HG03060 (cell line): ENCODE results near the gene VAMP5.
"Not testable (repeated sequence)": the region's sequence is repeated elsewhere in the genome, so short reads cannot be mapped to it uniquely, and the experiment has no call there.

Experiments used
- ATAC-seq: cut with Tn5 transposase; IDR thresholded peaks from one replicate; pipeline ENCODE4 v1.9.1; 2021; ENCODE audit warnings: low read depth, moderate number of reproducible peaks; ENCODE audit not compliant: unreplicated experiment

The VAMP5 gene

DNA sequence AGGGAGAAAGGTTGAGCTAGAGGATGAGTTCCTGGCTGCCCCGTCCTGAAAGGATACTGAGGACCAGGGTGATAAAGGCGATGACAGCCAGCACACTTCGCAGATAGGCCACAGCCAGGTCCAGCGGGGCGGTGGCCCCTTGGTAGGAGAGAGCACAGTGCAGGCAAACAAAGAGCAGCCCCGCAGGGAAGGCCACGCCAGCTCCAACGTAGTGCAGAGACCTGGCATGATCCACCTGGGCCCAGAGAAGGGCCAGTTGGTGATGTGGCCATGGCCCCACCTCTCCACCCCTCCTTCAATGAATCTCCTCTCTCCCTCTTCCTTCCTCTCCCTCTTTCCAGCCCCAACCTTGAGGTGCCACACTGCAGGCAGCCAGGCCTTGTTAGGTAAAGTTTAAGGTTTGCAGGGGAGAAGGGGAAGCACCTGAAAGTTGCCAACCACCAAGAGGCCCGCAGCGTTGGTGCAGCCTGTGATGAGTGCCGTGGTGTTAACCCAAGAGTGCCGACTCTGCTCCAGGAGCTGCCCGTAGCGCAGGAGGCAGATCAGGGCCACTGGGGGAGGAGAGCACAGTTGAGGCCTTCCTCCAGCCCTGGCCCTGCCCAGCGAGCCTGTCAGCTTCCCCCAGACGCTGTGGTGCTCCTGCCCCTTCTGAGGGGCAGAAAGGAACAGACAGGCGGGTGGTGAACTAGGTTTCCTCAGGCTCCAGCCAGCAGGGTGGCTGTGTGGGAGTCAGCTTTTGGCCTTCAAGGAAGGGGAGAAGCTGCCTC is 15.4 kb downstream of the VAMP5 start:
- no peak for ATAC-seq

DNA sequence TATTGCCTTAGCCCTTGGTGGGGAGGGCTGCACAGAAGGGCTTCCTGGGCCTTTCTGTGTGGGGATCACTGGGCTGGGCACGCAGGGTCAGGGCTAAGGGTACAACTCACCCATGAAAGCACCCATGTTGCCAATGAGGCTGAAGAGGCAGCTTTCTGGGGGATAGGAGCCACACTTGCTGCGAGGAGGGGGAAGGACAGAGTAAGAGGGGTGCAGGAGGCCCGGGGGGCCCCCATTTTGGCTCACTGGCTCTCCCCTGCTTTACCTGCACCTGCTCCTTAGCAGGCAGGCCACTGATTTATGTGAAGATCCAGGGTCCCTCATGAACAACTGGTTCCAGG is 16.0 kb downstream of the VAMP5 start:
- no peak for ATAC-seq

- no peak for ATAC-seq
These were observed 16.9 kb downstream of the VAMP5 start for GRCh38 chr2:85600951-85601770.

DNA sequence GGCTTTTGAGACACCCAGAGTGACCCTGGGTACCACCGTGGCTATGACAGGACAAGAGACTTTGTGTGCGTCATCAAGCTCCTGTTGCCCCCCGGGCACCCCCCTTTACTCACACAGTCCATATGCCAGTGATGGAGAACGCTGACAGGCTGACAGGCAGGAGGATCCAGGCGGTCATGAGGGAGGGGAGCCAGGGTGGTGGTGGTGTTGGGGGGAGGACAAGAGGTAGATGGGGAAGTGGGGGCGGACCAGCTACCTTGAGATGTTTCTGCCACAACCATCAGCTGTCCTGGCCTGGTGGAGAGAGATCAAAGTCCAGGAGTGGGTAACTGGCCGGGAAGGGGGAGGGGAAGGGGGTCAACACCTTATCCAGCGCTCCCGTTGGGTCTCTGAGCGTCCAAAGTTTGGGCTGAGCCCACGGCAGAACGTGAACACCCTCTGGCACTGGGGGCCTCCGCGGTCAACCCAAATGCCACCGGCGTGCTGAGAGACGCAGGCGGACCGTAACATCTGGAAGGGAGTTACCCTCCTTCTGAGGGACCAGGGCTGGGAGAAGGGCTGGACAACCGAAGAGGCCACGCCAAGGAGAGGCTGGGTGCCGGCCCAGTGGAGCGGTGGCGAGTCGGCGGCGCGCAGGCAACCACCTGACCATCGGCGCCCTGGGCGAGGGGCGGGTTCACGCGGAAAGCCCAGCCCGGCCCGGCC is 17.7 kb downstream of the VAMP5 start:
- ATAC-seq, result peak; percentile 29

DNA sequence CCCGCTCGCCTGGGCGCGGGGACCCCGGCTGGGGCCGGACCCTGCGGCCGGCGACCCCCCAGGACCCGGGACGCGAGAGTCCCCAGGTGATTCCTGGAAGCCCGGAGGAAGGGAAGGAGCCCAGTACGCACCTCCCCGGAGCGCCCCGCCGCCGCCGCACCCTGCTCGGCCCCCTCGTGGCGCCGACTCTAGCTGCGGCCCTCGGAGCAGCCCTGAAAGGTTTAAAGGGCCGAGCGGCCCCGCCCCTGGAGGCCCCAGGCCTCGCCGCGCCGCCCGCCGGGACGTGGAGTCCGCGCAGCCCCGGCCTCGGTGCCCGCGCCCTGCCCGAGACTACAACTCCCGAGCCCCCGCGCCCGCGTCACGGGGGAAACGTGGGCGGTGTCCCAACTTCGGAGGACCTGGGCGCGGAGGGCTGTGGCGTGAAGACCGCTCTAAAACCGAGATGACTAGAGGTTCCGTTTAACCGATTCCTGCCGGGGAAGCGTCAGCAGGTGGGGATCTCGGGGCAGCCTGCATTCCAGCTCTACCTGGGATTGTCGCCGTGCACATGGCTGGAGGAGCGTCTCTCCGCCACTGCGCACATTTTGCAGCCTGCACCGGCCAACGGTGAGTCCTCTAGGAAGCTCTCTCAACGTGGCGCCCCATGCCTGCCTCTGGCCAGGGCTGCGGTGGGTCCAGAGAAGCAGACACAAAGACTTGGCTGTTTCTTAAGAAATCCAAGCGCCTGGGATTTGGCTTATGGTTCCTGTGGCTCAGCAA is 18.4 kb downstream of the VAMP5 start, which contains the start of gene TMEM150A:
Gene TMEM150A, minus strand, starts transcription at position 223 of the 759 bp plus-strand sequence. CDS start 750 bp downstream, outside the sequence.
- peak; percentile 57 for ATAC-seq

- ATAC-seq, result not testable (repeated sequence)
These were observed 19.9 kb downstream of the VAMP5 start for GRCh38 chr2:85604133-85604444.

DNA sequence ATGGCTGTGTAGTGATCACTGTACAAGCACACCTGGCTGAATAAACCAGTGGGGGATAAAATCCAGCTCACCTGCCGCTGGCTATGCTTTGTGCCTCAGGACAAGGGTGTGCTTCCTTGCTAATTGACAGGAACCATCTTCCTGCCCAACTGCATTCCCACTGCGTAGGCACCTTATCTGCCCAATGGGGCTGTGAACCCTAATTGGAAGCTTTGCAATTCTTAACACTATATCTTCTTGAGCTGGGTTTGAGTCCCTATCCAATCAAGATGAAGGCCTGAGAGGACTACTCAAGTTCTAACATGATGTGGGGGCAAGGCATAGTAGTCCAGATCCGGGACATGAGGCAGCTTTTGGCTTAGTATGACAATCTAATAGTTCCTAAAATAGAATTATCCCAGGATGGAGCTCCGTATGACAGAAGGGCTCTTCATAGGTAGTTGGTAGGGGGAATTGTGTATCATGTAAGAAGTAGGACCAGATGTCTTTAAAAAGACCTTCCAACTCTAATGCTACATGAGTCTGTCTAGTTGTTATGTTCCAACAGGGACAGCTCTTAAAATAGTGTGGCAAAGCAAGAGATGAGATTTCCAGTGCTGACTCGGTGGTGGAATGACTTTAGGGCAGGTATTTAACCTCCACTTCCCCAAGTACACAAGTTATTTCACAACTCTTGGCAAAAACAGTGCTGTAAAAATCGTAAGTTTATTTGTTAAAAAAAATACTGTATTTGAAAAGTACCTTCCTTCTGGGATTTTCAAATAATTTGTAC is 20.5 kb downstream of the VAMP5 start:
- no peak for ATAC-seq

DNA sequence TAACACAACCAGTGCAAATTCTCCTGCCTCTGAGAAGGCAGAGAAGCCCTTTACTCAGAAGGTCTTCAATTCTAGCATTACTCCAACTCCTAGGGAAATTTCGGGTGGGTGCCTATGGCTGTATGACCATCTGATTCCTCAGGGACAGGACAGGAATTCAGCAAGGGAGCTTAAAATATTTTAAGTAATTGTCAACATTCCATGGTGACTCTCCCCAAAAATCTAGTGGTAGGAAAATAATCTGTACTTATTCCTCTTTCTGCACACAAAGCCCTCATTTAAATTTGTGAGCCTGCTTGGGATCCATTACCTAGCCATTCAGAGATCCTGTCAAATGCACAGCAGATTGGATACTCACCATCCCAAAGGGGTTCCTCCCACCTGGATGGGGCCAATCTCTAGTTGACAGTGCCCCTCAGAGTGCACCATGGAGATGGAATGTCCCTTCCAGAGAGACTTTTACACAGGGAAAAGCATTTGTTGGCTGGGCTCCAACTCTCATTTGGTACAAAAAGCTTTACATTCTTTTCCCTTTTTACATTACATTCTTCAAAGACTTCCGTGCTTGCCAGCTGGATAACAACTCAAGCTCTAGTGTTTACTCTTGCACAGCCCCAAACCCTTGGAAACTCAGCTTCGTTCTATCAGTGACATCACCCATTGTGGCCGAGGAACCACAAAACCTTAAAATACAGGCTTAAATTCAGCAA is 21.3 kb downstream of the VAMP5 start:
- ATAC-seq, result no peak

- ATAC-seq, result no peak
These were observed 21.9 kb downstream of the VAMP5 start for GRCh38 chr2:85606116-85606455.

DNA sequence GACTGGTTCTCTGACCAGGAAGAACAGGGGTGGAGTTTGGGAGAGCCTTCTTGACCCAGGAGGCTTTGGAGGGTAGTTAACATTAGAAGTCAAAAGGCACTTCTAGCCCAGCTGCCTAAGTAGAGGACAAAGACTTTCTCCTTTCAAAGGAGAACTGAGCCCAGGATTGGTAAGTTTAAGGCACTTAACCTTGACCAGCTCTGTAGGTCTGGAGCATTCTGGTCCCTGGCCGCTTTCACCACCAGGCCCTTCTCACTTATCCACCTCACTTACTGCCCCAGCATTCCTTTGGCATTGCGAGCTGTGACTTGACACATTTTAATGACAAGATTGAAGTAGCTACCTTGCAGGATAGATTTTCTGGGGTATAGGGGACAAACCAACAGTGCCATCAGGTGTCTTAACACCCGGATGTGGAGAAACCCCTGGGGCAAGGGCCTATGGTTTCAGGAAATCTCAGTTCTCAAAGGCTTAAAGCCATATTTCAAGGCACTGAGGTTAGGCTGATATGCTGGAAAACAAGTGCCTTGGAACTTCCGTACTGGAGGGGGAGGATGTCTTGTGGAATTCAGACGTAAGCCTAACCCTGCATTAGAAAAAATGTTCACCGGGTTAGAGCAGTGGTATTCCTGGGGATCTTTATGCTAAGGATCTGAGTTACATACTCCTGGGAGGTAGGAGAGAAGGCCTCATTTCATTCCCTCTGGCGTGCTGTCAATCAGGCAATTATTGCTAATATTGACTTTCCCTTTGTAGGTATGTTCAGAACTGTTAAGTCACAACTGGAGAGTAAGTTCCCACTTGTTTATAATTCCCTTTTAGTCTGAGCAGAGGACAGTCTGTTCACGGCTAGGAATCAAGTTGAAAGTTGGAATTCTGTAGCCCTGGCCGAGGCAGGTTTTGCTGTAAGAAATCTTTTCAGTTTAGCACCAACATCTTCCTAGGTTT is 23.3 kb downstream of the VAMP5 start:
- no peak for ATAC-seq

DNA sequence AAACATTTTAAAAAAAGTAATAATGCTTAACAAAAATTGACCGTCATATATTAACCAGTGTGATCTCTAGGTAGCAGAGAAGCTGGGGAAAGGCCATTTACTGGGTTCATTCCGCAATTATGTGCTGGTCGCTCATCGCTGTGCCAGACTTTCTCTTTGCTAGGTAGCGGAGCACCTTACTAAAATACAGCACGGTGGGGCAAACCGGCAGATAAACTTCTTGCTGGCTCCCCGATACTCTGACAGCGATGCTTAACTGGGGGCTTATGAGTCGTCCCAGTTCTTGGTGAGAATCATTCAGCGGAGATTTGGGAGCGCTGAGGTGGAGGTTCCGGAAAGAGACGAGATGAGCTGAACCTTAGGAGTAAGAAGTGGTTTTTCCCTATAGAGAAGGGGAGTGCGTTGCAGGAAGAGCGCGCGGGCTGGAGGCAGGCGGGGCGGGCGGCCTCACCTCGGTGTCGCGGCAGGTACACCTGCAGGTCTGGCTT is 27.0 kb downstream of the VAMP5 start:
- no peak for ATAC-seq

DNA sequence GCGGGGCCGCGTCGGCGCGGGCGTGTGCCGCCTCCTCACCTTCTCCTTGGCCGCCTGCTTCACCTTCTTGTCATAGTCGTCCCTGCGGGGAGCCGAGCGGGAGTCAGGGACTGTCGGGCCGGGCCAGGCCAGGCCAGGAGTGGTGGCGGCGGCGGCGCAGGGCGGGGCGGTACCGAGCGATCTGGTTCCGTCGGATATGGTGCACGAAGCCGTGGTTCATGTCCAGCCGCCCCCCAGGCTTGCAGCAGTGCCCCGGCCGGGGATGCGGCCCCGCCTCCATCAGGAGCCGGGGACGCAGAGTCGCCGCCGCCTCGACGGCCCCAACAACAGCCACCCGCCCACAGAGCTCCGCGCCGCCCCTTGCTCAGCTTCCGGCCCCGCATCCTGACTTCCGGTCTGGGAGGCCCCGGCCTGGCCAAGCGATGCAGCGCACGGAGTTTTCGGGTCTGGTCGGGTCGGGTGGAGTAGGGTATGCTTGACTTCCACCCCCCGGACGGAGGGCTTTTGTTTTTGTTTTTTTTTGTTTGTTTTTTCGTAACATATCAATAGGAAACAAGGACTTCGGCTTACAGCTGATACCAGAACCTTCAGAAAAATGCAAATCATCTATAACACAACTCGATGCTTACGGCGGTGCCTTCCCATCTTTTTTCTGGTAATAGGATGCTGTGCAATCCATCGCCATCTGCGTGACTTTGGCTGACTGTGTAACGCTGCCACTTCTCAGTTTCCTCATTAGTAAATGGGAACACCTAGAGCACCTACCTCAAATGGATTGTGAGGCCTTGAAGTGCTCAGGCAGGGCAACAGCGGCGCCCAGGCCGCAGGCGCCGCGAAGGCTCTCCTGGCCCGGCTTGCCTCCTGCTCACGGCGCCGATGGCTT is 27.7 kb downstream of the VAMP5 start, which contains the start of gene C2orf68:
Gene C2orf68, minus strand, starts transcription at position 362 of the 883 bp plus-strand sequence. Its CDS starts 82 bp downstream, at position 280.
- ATAC-seq, result peak; percentile 39

GRCh38 chr2:85613717-85614515 is 29.7 kb downstream of the VAMP5 start:
- no peak for ATAC-seq

GRCh38 chr2:85614757-85615156 is 30.5 kb downstream of the VAMP5 start:
- ATAC-seq, result not testable (repeated sequence)

DNA sequence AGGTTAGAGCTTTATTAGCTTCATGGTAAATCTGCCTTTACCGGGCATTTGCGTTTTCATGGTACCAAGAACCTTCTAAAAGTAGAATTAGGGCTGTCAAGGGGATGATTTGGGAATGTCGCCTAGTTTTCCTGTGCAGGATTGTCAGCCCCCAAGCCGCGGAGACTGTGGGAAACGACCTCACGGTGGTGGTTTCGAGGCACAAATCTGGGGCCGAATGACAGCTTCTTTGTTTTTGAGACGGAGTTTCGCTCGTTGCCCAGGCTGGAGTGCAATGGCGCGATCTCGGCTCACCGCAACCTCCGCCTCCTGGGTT is 31.1 kb downstream of the VAMP5 start:
- no peak for ATAC-seq

DNA sequence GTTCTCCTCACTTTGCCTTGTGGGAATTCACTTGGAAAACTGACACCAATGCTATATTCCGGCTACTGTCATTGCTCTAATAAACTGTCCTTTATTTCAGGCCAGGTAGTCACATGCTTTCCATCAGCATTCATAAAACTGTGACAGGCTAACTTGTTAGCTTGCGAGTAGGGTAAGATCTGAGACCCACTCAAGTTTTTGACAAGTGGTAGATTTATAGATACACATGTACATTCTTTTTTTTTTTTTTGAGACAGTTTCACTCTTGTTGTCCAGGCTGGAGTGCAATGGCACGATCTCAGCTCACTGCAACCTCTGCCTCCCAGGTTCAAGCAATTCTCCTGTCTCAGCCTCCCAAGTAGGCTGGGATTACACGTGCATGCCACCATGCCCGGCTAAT is 33.5 kb downstream of the VAMP5 start:
- not testable (repeated sequence) for ATAC-seq
